Measurements from ENCODE around the gene MTFMT. TPM values are rescaled to one million over a fixed set of nuclear protein-coding genes. Genes with fewer than 3 reads are reported as not detected.
"Not testable (repeated sequence)": the region's sequence is repeated elsewhere in the genome, so short reads cannot be mapped to it uniquely, and the experiment has no call there.

The MTFMT gene
- total RNA-seq, 1 donor from 2014 or later, result 18.8 TPM

- TF ChIP-seq, protein P1, sequence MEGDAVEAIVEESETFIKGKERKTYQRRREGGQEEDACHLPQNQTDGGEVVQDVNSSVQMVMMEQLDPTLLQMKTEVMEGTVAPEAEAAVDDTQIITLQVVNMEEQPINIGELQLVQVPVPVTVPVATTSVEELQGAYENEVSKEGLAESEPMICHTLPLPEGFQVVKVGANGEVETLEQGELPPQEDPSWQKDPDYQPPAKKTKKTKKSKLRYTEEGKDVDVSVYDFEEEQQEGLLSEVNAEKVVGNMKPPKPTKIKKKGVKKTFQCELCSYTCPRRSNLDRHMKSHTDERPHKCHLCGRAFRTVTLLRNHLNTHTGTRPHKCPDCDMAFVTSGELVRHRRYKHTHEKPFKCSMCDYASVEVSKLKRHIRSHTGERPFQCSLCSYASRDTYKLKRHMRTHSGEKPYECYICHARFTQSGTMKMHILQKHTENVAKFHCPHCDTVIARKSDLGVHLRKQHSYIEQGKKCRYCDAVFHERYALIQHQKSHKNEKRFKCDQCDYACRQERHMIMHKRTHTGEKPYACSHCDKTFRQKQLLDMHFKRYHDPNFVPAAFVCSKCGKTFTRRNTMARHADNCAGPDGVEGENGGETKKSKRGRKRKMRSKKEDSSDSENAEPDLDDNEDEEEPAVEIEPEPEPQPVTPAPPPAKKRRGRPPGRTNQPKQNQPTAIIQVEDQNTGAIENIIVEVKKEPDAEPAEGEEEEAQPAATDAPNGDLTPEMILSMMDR (conservative IDR thresholded peaks at IDR 0.05), result no peak
- no peak overlapping the region for H3K4me3 Mint-ChIP-seq
- peaks cover 7% of the 10 kb centered on the region for H3K36me3 Mint-ChIP-seq (ENCODE audit: low read depth)
- no peak overlapping the region for H3K27ac Mint-ChIP-seq (ENCODE audit: unreplicated experiment)
- no peaks in the 10 kb centered on the region for H3K4me1 Mint-ChIP-seq
- no peaks in the 10 kb centered on the region for H3K9me3 Mint-ChIP-seq
- no peak for DNase-seq (ENCODE audit: low read depth, low spot score)
- H3K27me3 Mint-ChIP-seq (ENCODE audit: low read depth), result no peaks in the 10 kb centered on the region
Measured at GRCh38 chr15:65021488-65021887, 8.0 kb downstream of the MTFMT start.

GRCh38 chr15:65020419-65020818 is 9.0 kb downstream of the MTFMT start:
- Mint-ChIP-seq H3K27ac (ENCODE audit: unreplicated experiment) (no peak overlapping the region), H3K27me3 (ENCODE audit: low read depth) (no peaks in the 10 kb centered on the region), H3K4me3 (no peak overlapping the region), H3K9me3 (no peaks in the 10 kb centered on the region), H3K36me3 (ENCODE audit: low read depth) (peaks cover 10% of the 10 kb centered on the region), H3K4me1 (no peaks in the 10 kb centered on the region)
- no peak for DNase-seq (ENCODE audit: low read depth, low spot score)
- TF ChIP-seq, protein P1 (conservative IDR thresholded peaks at IDR 0.05), result no peak

GRCh38 chr15:65011198-65011597 is 18.2 kb downstream of the MTFMT start:
- not testable (repeated sequence) for H3K27me3 Mint-ChIP-seq (ENCODE audit: low read depth); H3K4me3 Mint-ChIP-seq; DNase-seq (ENCODE audit: low read depth, low spot score); H3K9me3 Mint-ChIP-seq; H3K27ac Mint-ChIP-seq (ENCODE audit: unreplicated experiment); H3K4me1 Mint-ChIP-seq
- peaks cover 36% of the 10 kb centered on the region for H3K36me3 Mint-ChIP-seq (ENCODE audit: low read depth)

- no peak overlapping the region for H3K4me3 Mint-ChIP-seq
- peaks cover 29% of the 10 kb centered on the region for H3K36me3 Mint-ChIP-seq (ENCODE audit: low read depth)
- DNase-seq (ENCODE audit: low read depth, low spot score), result no peak
- H3K27ac Mint-ChIP-seq (ENCODE audit: unreplicated experiment), result no peak overlapping the region
- no peaks in the 10 kb centered on the region for H3K4me1 Mint-ChIP-seq
- H3K9me3 Mint-ChIP-seq, result peaks cover 9% of the 10 kb centered on the region
- no peaks in the 10 kb centered on the region for H3K27me3 Mint-ChIP-seq (ENCODE audit: low read depth)
- TF ChIP-seq, protein P1 (conservative IDR thresholded peaks at IDR 0.05), result no peak
Measured at GRCh38 chr15:65008983-65009382, 20.5 kb downstream of the MTFMT start.

- Mint-ChIP-seq H3K27me3 (ENCODE audit: low read depth) (no peaks in the 10 kb centered on the region), H3K4me1 (no peaks in the 10 kb centered on the region), H3K9me3 (no peaks in the 10 kb centered on the region), H3K36me3 (ENCODE audit: low read depth) (peaks cover 16% of the 10 kb centered on the region), H3K4me3 (no peak overlapping the region), H3K27ac (ENCODE audit: unreplicated experiment) (no peak overlapping the region)
- TF ChIP-seq, protein P1 (conservative IDR thresholded peaks at IDR 0.05), result no peak
- DNase-seq (ENCODE audit: low read depth, low spot score), result no peak
Measured at GRCh38 chr15:65006876-65007275, 22.6 kb downstream of the MTFMT start.

DNA sequence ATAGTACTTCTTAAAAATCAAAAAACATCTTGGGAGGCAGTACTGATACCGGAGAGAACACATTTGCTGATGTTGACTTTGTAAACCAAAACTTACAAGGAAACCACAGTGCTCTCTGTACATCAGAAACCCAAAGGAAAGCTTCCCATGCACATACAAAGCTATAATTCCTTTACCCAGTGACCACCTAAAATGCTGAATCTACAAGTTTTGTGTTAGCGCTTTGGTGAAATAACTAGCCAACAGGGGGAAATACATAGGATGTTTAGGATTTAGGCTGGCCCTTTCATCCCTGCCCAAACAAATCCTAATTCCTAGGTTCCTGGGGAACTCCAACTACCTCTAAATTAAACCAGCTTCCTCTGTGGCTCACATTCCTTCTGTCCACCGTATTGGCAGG is 24.4 kb downstream of the MTFMT start:
- no peaks in the 10 kb centered on the region for H3K9me3 Mint-ChIP-seq
- H3K36me3 Mint-ChIP-seq (ENCODE audit: low read depth), result peaks cover 8% of the 10 kb centered on the region
- H3K4me1 Mint-ChIP-seq, result peaks cover 4% of the 10 kb centered on the region
- no peak overlapping the region for H3K4me3 Mint-ChIP-seq
- TF ChIP-seq, protein P1 (conservative IDR thresholded peaks at IDR 0.05), result no peak
- DNase-seq (ENCODE audit: low read depth, low spot score), result no peak
- H3K27me3 Mint-ChIP-seq (ENCODE audit: low read depth), result no peaks in the 10 kb centered on the region
- no peak overlapping the region for H3K27ac Mint-ChIP-seq (ENCODE audit: unreplicated experiment)
